ENCODE data around the gene DNASE1L3. TPM values are rescaled to one million over a fixed set of nuclear protein-coding genes. Genes with fewer than 3 reads are reported as not detected.

The DNASE1L3 gene
- total and polyA plus RNA-seq, 2 experiments from 2014 or later = not detected

DNA sequence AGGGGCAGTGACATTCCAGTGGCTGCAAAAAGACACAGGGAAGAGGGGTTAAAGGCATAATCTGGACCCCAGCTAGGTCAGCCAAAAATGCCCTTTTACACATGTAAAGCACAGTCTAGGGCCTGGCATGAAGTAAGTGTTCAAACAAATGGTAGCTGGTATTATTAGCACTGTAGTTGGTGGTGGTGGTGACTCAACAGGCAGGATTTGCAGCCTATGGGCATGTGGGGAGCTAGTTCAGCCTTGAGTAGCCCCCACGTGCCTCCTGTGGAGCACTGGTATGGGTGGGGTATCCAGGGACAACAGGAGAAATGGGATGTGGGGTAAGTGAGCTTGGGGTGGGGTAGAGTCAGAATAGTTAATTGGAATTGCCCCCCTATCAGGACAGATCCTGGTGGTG lies 27.6 kb downstream of the DNASE1L3 start:
- no peaks in the 10 kb centered on the region for H3K36me3 Mint-ChIP-seq (ENCODE audit: low read depth)
- H3K27me3 ChIP-seq (ENCODE audit: insufficient read depth) = no peaks in the 10 kb centered on the region
- H3K9me2 ChIP-seq (ENCODE audit: insufficient read depth) = no peaks in the 10 kb centered on the region; the same call in 1 of the 2 replicates
- no peaks in the 10 kb centered on the region for H3K79me2 ChIP-seq (replicated peaks; ENCODE audit: insufficient read depth)
- H3K27me3 Mint-ChIP-seq (ENCODE audit: insufficient read depth, low read depth, poor library complexity) = peaks cover 4% of the 10 kb centered on the region
- H3K27ac ChIP-seq (ENCODE audit: low read depth) = no peak overlapping the region
- H3K36me3 ChIP-seq (ENCODE audit: insufficient read depth) = no peaks in the 10 kb centered on the region
- H3K4me2 ChIP-seq = no peak overlapping the region
- H2AFZ ChIP-seq = no peak overlapping the region
- peaks cover 3% of the 10 kb centered on the region for H3K4me1 Mint-ChIP-seq
- H3K4me1 ChIP-seq (ENCODE audit: insufficient read depth) = 0 out of 2 replicates have a peak, but pooled peaks cover 2% of the 10 kb centered on the region
- TF ChIP-seq, protein P1, sequence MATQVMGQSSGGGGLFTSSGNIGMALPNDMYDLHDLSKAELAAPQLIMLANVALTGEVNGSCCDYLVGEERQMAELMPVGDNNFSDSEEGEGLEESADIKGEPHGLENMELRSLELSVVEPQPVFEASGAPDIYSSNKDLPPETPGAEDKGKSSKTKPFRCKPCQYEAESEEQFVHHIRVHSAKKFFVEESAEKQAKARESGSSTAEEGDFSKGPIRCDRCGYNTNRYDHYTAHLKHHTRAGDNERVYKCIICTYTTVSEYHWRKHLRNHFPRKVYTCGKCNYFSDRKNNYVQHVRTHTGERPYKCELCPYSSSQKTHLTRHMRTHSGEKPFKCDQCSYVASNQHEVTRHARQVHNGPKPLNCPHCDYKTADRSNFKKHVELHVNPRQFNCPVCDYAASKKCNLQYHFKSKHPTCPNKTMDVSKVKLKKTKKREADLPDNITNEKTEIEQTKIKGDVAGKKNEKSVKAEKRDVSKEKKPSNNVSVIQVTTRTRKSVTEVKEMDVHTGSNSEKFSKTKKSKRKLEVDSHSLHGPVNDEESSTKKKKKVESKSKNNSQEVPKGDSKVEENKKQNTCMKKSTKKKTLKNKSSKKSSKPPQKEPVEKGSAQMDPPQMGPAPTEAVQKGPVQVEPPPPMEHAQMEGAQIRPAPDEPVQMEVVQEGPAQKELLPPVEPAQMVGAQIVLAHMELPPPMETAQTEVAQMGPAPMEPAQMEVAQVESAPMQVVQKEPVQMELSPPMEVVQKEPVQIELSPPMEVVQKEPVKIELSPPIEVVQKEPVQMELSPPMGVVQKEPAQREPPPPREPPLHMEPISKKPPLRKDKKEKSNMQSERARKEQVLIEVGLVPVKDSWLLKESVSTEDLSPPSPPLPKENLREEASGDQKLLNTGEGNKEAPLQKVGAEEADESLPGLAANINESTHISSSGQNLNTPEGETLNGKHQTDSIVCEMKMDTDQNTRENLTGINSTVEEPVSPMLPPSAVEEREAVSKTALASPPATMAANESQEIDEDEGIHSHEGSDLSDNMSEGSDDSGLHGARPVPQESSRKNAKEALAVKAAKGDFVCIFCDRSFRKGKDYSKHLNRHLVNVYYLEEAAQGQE (IDR thresholded peaks at IDR 0.05; ENCODE audit: unreplicated experiment) = no peak
- TF ChIP-seq, protein P2, sequence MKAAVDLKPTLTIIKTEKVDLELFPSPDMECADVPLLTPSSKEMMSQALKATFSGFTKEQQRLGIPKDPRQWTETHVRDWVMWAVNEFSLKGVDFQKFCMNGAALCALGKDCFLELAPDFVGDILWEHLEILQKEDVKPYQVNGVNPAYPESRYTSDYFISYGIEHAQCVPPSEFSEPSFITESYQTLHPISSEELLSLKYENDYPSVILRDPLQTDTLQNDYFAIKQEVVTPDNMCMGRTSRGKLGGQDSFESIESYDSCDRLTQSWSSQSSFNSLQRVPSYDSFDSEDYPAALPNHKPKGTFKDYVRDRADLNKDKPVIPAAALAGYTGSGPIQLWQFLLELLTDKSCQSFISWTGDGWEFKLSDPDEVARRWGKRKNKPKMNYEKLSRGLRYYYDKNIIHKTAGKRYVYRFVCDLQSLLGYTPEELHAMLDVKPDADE (IDR thresholded peaks at IDR 0.05) = no peak
- no peak for TF ChIP-seq POLR2AphosphoS5 (IDR thresholded peaks at IDR 0.05; ENCODE audit: low read depth)
- TF ChIP-seq STAT1 (IDR thresholded peaks at IDR 0.05; ENCODE audit: unreplicated experiment) = no peak
- no peak for TF ChIP-seq ZNF331 (CRISPR knock-in tag; IDR thresholded peaks at IDR 0.05; ENCODE audit: low read depth)
- no peak for TF ChIP-seq EZH2phosphoT487 (IDR thresholded peaks at IDR 0.05; ENCODE audit: unreplicated experiment)
- TF ChIP-seq NANOG (IDR thresholded peaks at IDR 0.05; ENCODE audit: borderline replicate concordance) = no peak
- no peak for TF ChIP-seq JUNB (IDR thresholded peaks at IDR 0.05; ENCODE audit: unreplicated experiment)
- TF ChIP-seq CREB1 (CRISPR knock-in tag; IDR thresholded peaks at IDR 0.05; ENCODE audit: low read depth) = no peak
- TF ChIP-seq CTCF (conservative IDR thresholded peaks at IDR 0.05; ENCODE audit: low read depth in 2 of 2) = no peak
- TF ChIP-seq EZH2 (IDR thresholded peaks at IDR 0.05; ENCODE audit: low read depth, unreplicated experiment) = no peak
- TF ChIP-seq ZNF114 (CRISPR knock-in tag; IDR thresholded peaks at IDR 0.05) = no peak
- no peak overlapping the region for H3K4me3 ChIP-seq
- no peaks in the 10 kb centered on the region for H3F3A ChIP-seq (replicated peaks; ENCODE audit: low read depth)
- ATAC-seq (no peak), DNase-seq (ENCODE audit: low spot score) (no peak)
- no peaks in the 10 kb centered on the region; the same call in 2 of the 3 replicates for H3K9me3 Mint-ChIP-seq
- no peaks in the 10 kb centered on the region for H4K20me1 ChIP-seq (replicated peaks; ENCODE audit: insufficient read depth)
- no peak overlapping the region for H3K27ac Mint-ChIP-seq
- no peak overlapping the region for H3K4me3 Mint-ChIP-seq

All from GM23338 (cell line).